CD4-positive, alpha-beta T cell (primary cell): Measurements from ENCODE around the gene STARD7. TPM values are rescaled to one million over a fixed set of nuclear protein-coding genes. Genes with fewer than 3 reads are reported as not detected.

Source experiments
- ATAC-seq: fragments of 200-7000 bp; cut with Tn5 transposase; one replicate; pipeline ENCODE4 v1.10.0; 2022; ENCODE audit warnings: mild to moderate bottlenecking; ENCODE audit not compliant: poor library complexity
- CTCF ChIA-PET: fragments of 350-600 bp; sonication (Branson Sonifier 250); formaldehyde crosslinking; loops from one replicate; lab custom pipeline; 2021; ENCODE audit warnings: antibody characterized with exemption, inconsistent platforms; lab: Charles Lee
- POLR2A ChIA-PET: fragments of 350-600 bp; sonication (Branson Sonifier 250); formaldehyde crosslinking; loops from one replicate; lab custom pipeline; 2021; ENCODE audit warnings: antibody characterized with exemption, inconsistent platforms; lab: Charles Lee
- DNase-seq, 14 experiments: peaks; one replicate each; pipeline ENCODE4 v3.0.0-alpha.2; 2013 to 2020; ENCODE audit warnings: mixed read lengths in 2 of 14
- H3K27ac ChIP-seq, 2 donors: one replicate each; pipeline versions ENCODE4 v1.5.1 to v1.7.0; 2013; ENCODE audit warnings: low read length in 2 of 2, low read depth in 1 of 2, mild to moderate bottlenecking in 1 of 2
- H3K27me3 ChIP-seq, 2 experiments: 1 replicate in 1 of 2; 2 replicates in 1 of 2; pipeline versions ENCODE4 v1.6.1 to v1.7.0; 2013; ENCODE audit warnings: low read length in 2 of 2, control low read depth in 1 of 2, mild to moderate bottlenecking in 1 of 2, moderate library complexity in 1 of 2; ENCODE audit not compliant: insufficient read depth in 2 of 2, control insufficient read depth in 1 of 2
- H3K36me3 ChIP-seq: one replicate; pipeline ENCODE4 v1.6.1; 2013; ENCODE audit warnings: low read length, control low read depth; ENCODE audit not compliant: insufficient read depth
- H3K4me1 ChIP-seq: one replicate; pipeline ENCODE4 v1.6.1; 2013; ENCODE audit warnings: low read length, control low read depth; ENCODE audit not compliant: insufficient read depth
- H3K4me3 ChIP-seq: one replicate; pipeline ENCODE4 v1.5.1; 2013; ENCODE audit warnings: mild to moderate bottlenecking, low read length, moderate library complexity
- H3K9me3 ChIP-seq, 2 experiments: 1 replicate in 1 of 2; 2 replicates in 1 of 2; pipeline versions ENCODE4 v1.6.1 to v1.7.0; 2013; ENCODE audit warnings: low read length in 2 of 2, mild to moderate bottlenecking in 2 of 2, control low read depth in 1 of 2, moderate library complexity in 1 of 2; ENCODE audit not compliant: control insufficient read depth in 1 of 2, insufficient read depth in 1 of 2
- H3K27ac Mint-ChIP-seq: one replicate; pipeline ENCODE4 v1.8.0; 2020; ENCODE audit warnings: mixed read lengths
- H3K27me3 Mint-ChIP-seq: one replicate; pipeline ENCODE4 v1.8.0; 2021; ENCODE audit warnings: mixed read lengths
- H3K36me3 Mint-ChIP-seq: one replicate; pipeline ENCODE4 v1.8.0; 2021; ENCODE audit warnings: low read depth, mixed read lengths
- H3K4me1 Mint-ChIP-seq: one replicate; pipeline ENCODE4 v1.8.0; 2021; ENCODE audit warnings: low read depth, mixed read lengths
- H3K4me3 Mint-ChIP-seq: one replicate; pipeline ENCODE4 v1.8.0; 2020; ENCODE audit warnings: mild to moderate bottlenecking, mixed read lengths
- H3K9me3 Mint-ChIP-seq: one replicate; pipeline ENCODE4 v1.8.0; 2020; ENCODE audit warnings: mixed read lengths
- CTCF ChIP-seq: fragments of 200-600 bp; IDR thresholded peaks from one replicate; pipeline ENCODE4 v1.8.0; 2022; ENCODE audit warnings: antibody characterized with exemption, mild to moderate bottlenecking
- intact Hi-C, 2 experiments: fragments of 100-400 bp; cut with DNase I in 1 of 2; cut with micrococcal nuclease in 1 of 2; formaldehyde crosslinking; loops; one replicate each; pipeline versions ENCODE4 v1.15.1 to v1.9.0; 2023 to 2025; cut with DNase I, micrococcal nuclease
- total RNA-seq, 174 experiments: library from RNA in 2 of 174; stranded (reverse) in 2 of 174; gene quantifications; one replicate each; pipeline ENCODE4 v1.2.3 and lab custom pipeline; 2021 to 2026

The STARD7 gene
- total RNA-seq, 2 experiments from 2014 or later: 57.4 to 58.6 TPM

DNA sequence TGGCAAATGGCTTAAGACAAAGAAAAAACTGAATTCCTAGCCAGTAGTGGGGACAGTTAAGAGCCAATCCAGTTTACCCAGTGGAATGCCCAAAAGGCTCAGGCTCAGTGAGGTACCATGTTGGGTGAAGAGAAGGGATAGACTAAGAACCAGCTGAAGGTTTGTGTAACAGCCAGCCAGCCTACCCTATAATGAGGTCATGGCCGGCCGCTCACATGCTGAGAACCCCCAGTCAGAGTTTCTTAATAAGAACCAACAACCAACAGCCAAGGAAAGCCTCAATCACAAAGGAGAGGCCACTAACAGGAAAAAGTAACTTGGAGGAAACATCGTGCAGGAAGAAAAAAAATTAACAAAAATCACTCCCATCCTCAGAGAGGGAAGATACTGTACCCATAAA lies 38.0 kb downstream of the STARD7 start:
- intact Hi-C loops: loop anchor here (10.0 kb wide), 2 partner anchors 146 to 176 kb away; partner anchors contain the start of gene ANKRD36C (in 1 of the 2)
- Histone ChIP-seq H3K4me1 (peaks cover 6% of the 10 kb centered on the region), H3K36me3 (no peaks in the 10 kb centered on the region), H3K4me3 (no peak overlapping the region), H3K27ac (no peak overlapping the region), H3K9me3 (no peaks in the 10 kb centered on the region), H3K27me3 (no peaks in the 10 kb centered on the region)
- no peak for TF ChIP-seq CTCF
- DNase-seq (no peak), ATAC-seq (no peak)
- H3K36me3 Mint-ChIP-seq: no peaks in the 10 kb centered on the region
- H3K4me1 Mint-ChIP-seq: peaks cover 11% of the 10 kb centered on the region
- ChIA-PET CTCF (no interaction called here), POLR2A (no interaction called here)
- no peaks in the 10 kb centered on the region for H3K27me3 Mint-ChIP-seq
- H3K4me3 Mint-ChIP-seq: no peak overlapping the region
- H3K9me3 Mint-ChIP-seq: peaks cover 2% of the 10 kb centered on the region
- no peak overlapping the region for H3K27ac Mint-ChIP-seq

- Mint-ChIP-seq H3K27me3 (no peaks in the 10 kb centered on the region), H3K4me3 (no peak overlapping the region), H3K9me3 (peaks cover 2% of the 10 kb centered on the region), H3K36me3 (no peaks in the 10 kb centered on the region), H3K27ac (no peak overlapping the region), H3K4me1 (peaks cover 13% of the 10 kb centered on the region)
- DNase-seq: no peak
- Histone ChIP-seq H3K9me3 (no peaks in the 10 kb centered on the region), H3K36me3 (no peaks in the 10 kb centered on the region), H3K27ac (no peak overlapping the region), H3K4me1 (peaks cover 11% of the 10 kb centered on the region), H3K4me3 (no peak overlapping the region), H3K27me3 (no peaks in the 10 kb centered on the region)
- ChIA-PET POLR2A (no interaction called here), CTCF (no interaction called here)
- ATAC-seq: no peak
- intact Hi-C loops: loop anchor here (10.0 kb wide), 2 partner anchors 145 to 175 kb away; partner anchors contain the start of gene ANKRD36C (in 1 of the 2)
- no peak for TF ChIP-seq CTCF
These were observed 38.6 kb downstream of the STARD7 start for GRCh38 chr2:96169868-96170507.

DNA sequence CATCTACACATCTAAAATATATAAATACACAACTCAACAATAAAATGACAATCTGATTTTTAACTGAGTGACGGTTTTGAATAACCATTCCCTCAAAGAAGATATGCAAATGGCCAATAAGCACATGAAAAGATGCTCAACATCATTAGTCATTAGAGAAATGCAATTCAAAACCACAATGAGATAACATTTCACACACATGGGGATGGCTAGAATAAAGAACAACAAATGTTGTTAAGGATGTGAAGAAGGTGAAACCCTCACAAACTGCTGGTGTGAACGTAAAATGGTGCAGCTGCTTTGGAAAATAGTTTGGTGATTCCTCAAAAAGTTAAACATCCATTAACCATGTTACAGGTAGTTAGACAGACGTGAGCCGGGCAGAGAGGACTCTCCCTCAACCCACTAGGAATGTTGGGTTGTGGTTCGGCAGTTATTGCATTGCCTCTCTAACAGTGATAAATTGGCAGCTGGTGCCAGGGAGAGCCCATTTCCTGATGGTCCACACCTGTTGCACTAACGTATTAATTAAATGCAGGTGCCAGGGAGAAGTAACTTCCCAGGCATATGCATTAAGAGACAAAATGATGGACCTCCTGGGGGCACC lies 41.1 kb downstream of the STARD7 start:
- Mint-ChIP-seq H3K27me3 (no peaks in the 10 kb centered on the region), H3K36me3 (no peaks in the 10 kb centered on the region), H3K4me3 (no peak overlapping the region), H3K27ac (no peak overlapping the region), H3K4me1 (peaks cover 28% of the 10 kb centered on the region), H3K9me3 (peaks cover 2% of the 10 kb centered on the region)
- Histone ChIP-seq H3K4me1 (peaks cover 31% of the 10 kb centered on the region), H3K27ac (no peak overlapping the region), H3K4me3 (no peak overlapping the region), H3K9me3 (peaks cover 0 to 5% of the 10 kb centered on the region in 2 experiments), H3K36me3 (no peaks in the 10 kb centered on the region), H3K27me3 (no peaks in the 10 kb centered on the region)
- TF ChIP-seq CTCF: no peak
- intact Hi-C loops: no loop called here
- ChIA-PET POLR2A (no interaction called here), CTCF (interaction anchor here (1.2 kb wide), 1 partner anchor 25 kb away, joined by 4 read pairs; no protein-coding TSS in a partner anchor)
- no peak for ATAC-seq
- DNase-seq: no peak
